ENCODE data around the gene SAPCD2. TPM values are rescaled to one million over a fixed set of nuclear protein-coding genes. Genes with fewer than 3 reads are reported as not detected.
A peak's percentile ranks its signal among the peaks of the same experiment; 100 is the strongest.

The SAPCD2 gene
- total and polyA plus RNA-seq, 2 of the 8 experiments (the other 6 are each of a cell fraction or from before 2014, with no cell fraction given): 12.7 to 32.1 TPM

DNA sequence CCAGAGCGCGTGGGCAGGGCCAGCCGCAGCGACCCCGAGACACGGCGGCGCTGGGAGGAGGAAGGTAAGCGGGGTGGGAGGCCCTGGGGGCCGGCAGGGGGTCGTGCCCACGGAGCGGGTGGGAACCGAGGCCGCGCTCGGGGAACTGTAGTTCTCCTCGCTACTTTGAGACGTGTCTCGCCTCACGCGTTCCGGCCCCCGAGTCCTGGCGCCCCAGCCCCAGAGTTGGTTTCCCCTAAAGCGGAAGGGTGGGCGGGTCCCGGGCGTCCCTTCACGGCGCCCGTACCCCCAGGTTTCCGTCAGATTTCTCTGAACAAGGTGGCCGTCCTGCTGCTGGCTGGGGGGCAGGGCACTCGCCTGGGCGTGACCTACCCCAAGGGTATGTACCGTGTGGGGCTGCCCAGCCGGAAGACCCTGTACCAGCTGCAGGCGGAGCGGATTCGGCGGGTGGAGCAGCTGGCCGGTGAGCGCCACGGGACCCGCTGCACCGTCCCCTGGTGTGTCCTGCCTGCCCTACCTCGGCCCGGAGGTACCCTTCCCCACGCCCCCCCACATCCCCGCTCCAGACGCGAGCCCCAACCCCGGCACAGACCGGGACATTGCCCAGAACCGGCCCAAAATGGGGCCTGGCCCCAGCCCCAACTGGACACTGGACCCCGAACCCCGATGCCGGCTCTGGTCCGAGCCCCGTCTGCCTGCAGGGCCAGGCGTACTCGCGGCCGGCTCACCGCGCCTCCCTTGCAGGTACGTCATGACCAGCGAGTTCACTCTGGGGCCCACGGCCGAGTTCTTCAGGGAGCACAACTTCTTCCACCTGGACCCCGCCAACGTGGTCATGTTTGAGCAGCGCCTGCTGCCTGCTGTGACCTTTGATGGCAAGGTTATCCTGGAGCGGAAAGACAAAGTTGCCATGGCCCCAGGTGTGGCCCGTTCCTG is 7.7 kb upstream of the SAPCD2 start:
- Histone ChIP-seq H2AFZ (ENCODE audit: low read length) (no peak overlapping the region; the same call in 1 of the 2 replicates), H3K27ac (ENCODE audit: low read depth, low read length) (no peak overlapping the region), H3K79me1 (ENCODE audit: low read depth, low read length) (no peaks in the 10 kb centered on the region), H4K5ac (ENCODE audit: insufficient read length, low read depth, low read length) (no peak overlapping the region), H3K79me2 (ENCODE audit: control insufficient read depth in 1 of 2, insufficient read depth in 2 of 2, low read length in 2 of 2) (no peaks in the 10 kb centered on the region), H4K91ac (replicated peaks; ENCODE audit: insufficient read length, low read length) (no peak overlapping the region), H3K18ac (ENCODE audit: extremely low read depth, low read length) (no peak overlapping the region; the same call in 1 of the 2 replicates), H4K8ac (ENCODE audit: extremely low read depth, insufficient read depth, low read length) (peak overlapping the region; percentile 11; the same call in 1 of the 2 replicates), H3K14ac (ENCODE audit: insufficient read length) (no peak overlapping the region), H2BK120ac (replicated peaks; ENCODE audit: low read depth, low read length) (no peak overlapping the region), H2BK12ac (ENCODE audit: low read depth, low read length) (no peak overlapping the region), H3K4me3 (ENCODE audit: extremely low read depth in 1 of 4, insufficient read depth in 2 of 4, low read depth in 3 of 4, low read length in 4 of 4) (peak overlapping the region; percentile 33 to 57 (median 42)), H3K56ac (replicated peaks; ENCODE audit: insufficient read length, low read depth, low read length) (no peak overlapping the region), H2BK5ac (ENCODE audit: low read depth, low read length) (no peak overlapping the region), H3K4ac (replicated peaks; ENCODE audit: insufficient read length, low read depth, low read length) (no peak overlapping the region), H2AK5ac (ENCODE audit: low read depth, low read length) (no peak overlapping the region), H3K27me3 (replicated peaks in 1 of 4; ENCODE audit: control insufficient read depth in 3 of 4, extremely low read depth in 1 of 4, insufficient read depth in 3 of 4, low read length in 3 of 4) (peaks cover 20 to 52% (median 34%) of the 10 kb centered on the region in 4 experiments), H3K36me3 (ENCODE audit: control insufficient read depth in 2 of 4, insufficient read depth in 4 of 4, low read length in 3 of 4) (no peaks in the 10 kb centered on the region; a peak in 1 of 8 replicates), H3K23me2 (ENCODE audit: low read depth, low read length) (peaks cover 13% of the 10 kb centered on the region; the same call in 1 of the 2 replicates), H3K9me3 (ENCODE audit: insufficient read depth in 2 of 2, low read depth in 1 of 2, low read length in 1 of 2) (no peaks in the 10 kb centered on the region), H3K9ac (replicated peaks in 1 of 4; ENCODE audit: extremely low read depth in 1 of 4, low read depth in 3 of 4, low read length in 3 of 4) (no peak overlapping the region), H4K20me1 (replicated peaks in 1 of 2; ENCODE audit: control insufficient read depth in 1 of 2, insufficient read depth in 2 of 2, low read length in 2 of 2) (peaks cover 0 to 7% of the 10 kb centered on the region in 2 experiments), H3K4me2 (ENCODE audit: insufficient read depth in 1 of 2, low read depth in 2 of 2, low read length in 2 of 2) (peak overlapping the region; percentile 97 to 99), H2BK15ac (ENCODE audit: low read length) (peak overlapping the region; percentile 72; the same call in 1 of the 2 replicates), H3K4me1 (replicated peaks in 1 of 4; ENCODE audit: control insufficient read depth in 3 of 4, insufficient read depth in 4 of 4, low read length in 3 of 4) (peaks cover 0 to 20% (median 12%) of the 10 kb centered on the region in 4 experiments; a peak in 6 of 7 replicates), H2BK20ac (ENCODE audit: low read length) (no peak overlapping the region), H3K23ac (ENCODE audit: insufficient read length) (no peak overlapping the region)
- WGBS, 2 experiments (ENCODE audit: extremely low coverage in 1 of 2, insufficient coverage in 1 of 2, insufficient read length in 1 of 2, insufficient replicate concordance in 2 of 2, low coverage in 1 of 2, low lambda C conversion rate in 2 of 2, missing lambda C conversion rate in 1 of 2): 12% methylated on average over 37 of the region's 76 CpGs; no CpG with 5 or more reads in 1 of the 2 experiments
- FAIRE-seq (no peak), DNase-seq (ENCODE audit: low read depth in 1 of 2, low spot score in 2 of 2) (no peak)
- ChIA-PET POLR2A (ENCODE audit: partially characterized antibody) (interaction anchor here (1.1 to 1.4 kb wide), 2 partner anchors 9 kb away, joined by 4 to 7 read pairs; partner anchors contain the start of gene MAN1B1), CTCF (ENCODE audit: partially characterized antibody) (interaction anchor here (2.3 to 4.6 kb wide), 3 partner anchors 9 to 49 kb away, joined by 10 to 27 read pairs (median 19); partner anchors contain the start of genes ABCA2 and NPDC1)
- TF ChIP-seq RAD21 (IDR thresholded peaks at IDR 0.05 in 1 of 2, conservative IDR thresholded peaks at IDR 0.05 in 1 of 2; ENCODE audit: low read depth in 2 of 2, low read length in 2 of 2) (no peak), RNF2 (IDR thresholded peaks at IDR 0.05; ENCODE audit: borderline replicate concordance, low read depth, low read length, missing control alignments, poor library complexity, severe bottlenecking) (peak; percentile 51), ATF3 (IDR thresholded peaks at IDR 0.05; ENCODE audit: insufficient read depth, low read depth, low read length) (no peak), SAP30 (IDR thresholded peaks at IDR 0.05; ENCODE audit: insufficient read depth, insufficient replicate concordance, low read length) (no peak), CHD2 (IDR thresholded peaks at IDR 0.05; ENCODE audit: low read length) (no peak), KDM4A (IDR thresholded peaks at IDR 0.05; ENCODE audit: low read depth, low read length, severe bottlenecking) (no peak), CBX8 (IDR thresholded peaks at IDR 0.05; ENCODE audit: borderline replicate concordance, low read depth, low read length) (no peak)
- TF ChIP-seq, protein P1, sequence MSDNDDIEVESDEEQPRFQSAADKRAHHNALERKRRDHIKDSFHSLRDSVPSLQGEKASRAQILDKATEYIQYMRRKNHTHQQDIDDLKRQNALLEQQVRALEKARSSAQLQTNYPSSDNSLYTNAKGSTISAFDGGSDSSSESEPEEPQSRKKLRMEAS (IDR thresholded peaks at IDR 0.05): no peak
